Measurements from ENCODE around the gene KRTAP26-1. TPM values are rescaled to one million over a fixed set of nuclear protein-coding genes. Genes with fewer than 3 reads are reported as not detected.

KRTAP26-1 gene
- total RNA-seq, 1 donor from 2014 or later: not detected

GRCh38 chr21:30271611-30272010 lies 48.5 kb downstream of the KRTAP26-1 start:
- no peaks in the 10 kb centered on the region for H3K27me3 Mint-ChIP-seq (ENCODE audit: low read depth)
- DNase-seq (ENCODE audit: low read depth, low spot score): no peak
- no peak for TF ChIP-seq CTCF (conservative IDR thresholded peaks at IDR 0.05)
- no peak overlapping the region for H3K4me3 Mint-ChIP-seq
- peaks cover 4% of the 10 kb centered on the region for H3K36me3 Mint-ChIP-seq (ENCODE audit: low read depth)
- no peak overlapping the region for H3K27ac Mint-ChIP-seq (ENCODE audit: unreplicated experiment)
- peaks cover 14% of the 10 kb centered on the region for H3K4me1 Mint-ChIP-seq
- peaks cover 8% of the 10 kb centered on the region for H3K9me3 Mint-ChIP-seq

DNA sequence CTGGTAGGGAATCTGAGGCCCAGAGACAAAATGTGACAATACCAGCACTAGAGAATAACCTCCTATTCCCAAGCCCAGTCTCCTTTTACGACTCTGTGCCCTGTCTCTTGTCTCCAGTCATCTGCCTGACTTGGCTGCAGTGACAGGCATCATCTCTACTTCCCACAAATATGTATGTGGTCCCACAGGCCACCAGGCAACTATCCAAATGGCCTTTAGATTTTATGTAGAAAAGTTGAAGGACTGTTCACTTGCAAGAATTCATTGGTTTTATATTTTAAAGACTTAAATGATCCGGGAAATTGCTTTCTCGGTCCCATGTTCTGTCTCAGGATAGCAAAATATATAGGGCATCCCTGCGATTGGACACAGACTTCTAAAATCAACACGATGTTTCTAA lies 49.0 kb downstream of the KRTAP26-1 start:
- H3K27ac Mint-ChIP-seq (ENCODE audit: unreplicated experiment): no peak overlapping the region
- H3K27me3 Mint-ChIP-seq (ENCODE audit: low read depth): no peaks in the 10 kb centered on the region
- H3K4me3 Mint-ChIP-seq: no peak overlapping the region
- H3K4me1 Mint-ChIP-seq: peaks cover 14% of the 10 kb centered on the region
- DNase-seq (ENCODE audit: low read depth, low spot score): no peak
- no peak for TF ChIP-seq CTCF (conservative IDR thresholded peaks at IDR 0.05)
- peaks cover 12% of the 10 kb centered on the region for H3K9me3 Mint-ChIP-seq
- H3K36me3 Mint-ChIP-seq (ENCODE audit: low read depth): peaks cover 4% of the 10 kb centered on the region

DNA sequence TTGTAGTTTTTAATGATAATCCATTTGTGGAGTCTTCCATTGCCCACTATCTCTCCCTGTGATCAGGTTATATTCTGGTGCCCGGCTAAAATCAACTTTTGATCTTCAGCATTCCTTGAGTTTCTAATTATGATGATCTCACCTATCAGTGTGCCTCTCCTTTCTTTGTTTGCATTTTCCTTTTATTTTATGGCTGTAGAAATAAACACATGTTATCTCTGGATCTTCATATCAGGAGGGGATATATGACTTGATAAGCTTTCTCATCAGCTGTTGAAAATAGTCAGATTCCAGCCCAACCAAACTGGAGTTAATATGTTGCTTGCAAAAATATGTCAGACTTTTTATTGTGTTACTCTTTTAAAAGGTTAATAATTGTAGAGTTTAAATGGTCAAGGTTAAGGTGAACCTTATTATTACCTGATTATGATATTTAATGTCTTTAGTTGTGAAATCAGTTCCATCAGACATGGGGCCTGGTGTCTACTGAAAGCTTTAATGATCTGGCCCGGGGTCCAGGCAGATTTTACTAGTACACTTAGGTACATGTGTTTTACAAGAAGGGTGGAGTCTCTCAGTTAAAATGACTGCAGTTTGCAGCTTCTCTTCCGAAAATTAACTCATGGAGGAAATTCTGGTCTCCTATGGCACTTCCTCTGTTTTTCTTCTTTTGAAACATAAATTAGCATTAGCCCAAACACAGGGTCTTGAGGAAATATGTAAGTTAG lies 50.1 kb downstream of the KRTAP26-1 start:
- H3K4me3 Mint-ChIP-seq: no peak overlapping the region
- peaks cover 10% of the 10 kb centered on the region for H3K4me1 Mint-ChIP-seq
- TF ChIP-seq CTCF (conservative IDR thresholded peaks at IDR 0.05): no peak
- no peak overlapping the region for H3K27ac Mint-ChIP-seq (ENCODE audit: unreplicated experiment)
- H3K36me3 Mint-ChIP-seq (ENCODE audit: low read depth): peaks cover 4% of the 10 kb centered on the region
- H3K9me3 Mint-ChIP-seq: peaks cover 16% of the 10 kb centered on the region
- DNase-seq (ENCODE audit: low read depth, low spot score): no peak
- no peaks in the 10 kb centered on the region for H3K27me3 Mint-ChIP-seq (ENCODE audit: low read depth)

Other genes with a start within 250 kb of the KRTAP26-1 start
- not detected in 2 replicates for gene CLDN17, start 153.5 kb downstream of the KRTAP26-1 start, total RNA-seq
- gene CLDN8, start 104.2 kb downstream of the KRTAP26-1 start, total RNA-seq: not detected in 2 replicates
- gene KRTAP24-1, start 37.4 kb downstream of the KRTAP26-1 start, total RNA-seq: not detected in 2 replicates
- gene KRTAP25-1, start 30.8 kb downstream of the KRTAP26-1 start, total RNA-seq: not detected in 2 replicates
- gene KRTAP27-1, start 17.4 kb upstream of the KRTAP26-1 start, total RNA-seq: not detected in 2 replicates
- gene KRTAP23-1, start 28.3 kb upstream of the KRTAP26-1 start, total RNA-seq: not detected in 2 replicates
- not detected in 2 replicates for gene KRTAP13-2, start 52.0 kb upstream of the KRTAP26-1 start, total RNA-seq
- gene KRTAP13-1, start 75.7 kb upstream of the KRTAP26-1 start, total RNA-seq: not detected in 2 replicates
- not detected in 2 replicates for gene KRTAP13-3, start 105.6 kb upstream of the KRTAP26-1 start, total RNA-seq
- not detected in 2 replicates for gene KRTAP13-4, start 109.9 kb upstream of the KRTAP26-1 start, total RNA-seq
- not detected in 2 replicates for gene KRTAP15-1, start 120.0 kb upstream of the KRTAP26-1 start, total RNA-seq
- not detected in 2 replicates for gene KRTAP19-1, start 160.1 kb upstream of the KRTAP26-1 start, total RNA-seq
- not detected in 2 replicates for gene KRTAP19-2, start 167.1 kb upstream of the KRTAP26-1 start, total RNA-seq
- not detected in 2 replicates for gene KRTAP19-3, start 171.7 kb upstream of the KRTAP26-1 start, total RNA-seq
- not detected in 2 replicates for gene KRTAP19-4, start 176.8 kb upstream of the KRTAP26-1 start, total RNA-seq
- gene KRTAP19-5, start 181.8 kb upstream of the KRTAP26-1 start, total RNA-seq: not detected in 2 replicates
- gene KRTAP19-6, start 221.5 kb upstream of the KRTAP26-1 start, total RNA-seq: not detected in 2 replicates
- gene KRTAP19-7, start 241.0 kb upstream of the KRTAP26-1 start, total RNA-seq: not detected in 2 replicates

Data from neural crest cell (in vitro differentiated cells).